ENCODE results near the gene LMO4.

DNA sequence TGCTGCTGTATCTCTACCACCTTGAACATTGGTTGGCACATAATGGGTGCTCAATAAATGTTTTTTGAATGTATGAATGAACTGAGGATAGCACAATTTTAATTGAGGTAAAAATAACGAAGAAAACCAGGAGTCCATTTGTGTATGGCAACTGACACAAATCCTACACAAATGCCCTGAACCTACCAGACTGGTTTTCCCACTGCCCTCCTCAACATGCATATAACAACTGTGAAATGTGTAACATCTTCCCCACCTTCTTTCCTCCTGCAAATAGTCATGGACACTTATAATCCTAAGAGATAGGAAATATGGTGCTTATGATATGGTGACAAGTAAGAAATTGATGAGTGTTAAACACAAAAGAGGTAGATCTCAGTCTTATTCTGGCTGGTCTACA, 9.9 kb upstream of the LMO4 start:
- TF ChIP-seq TEAD2 (CRISPR knock-in tag; IDR thresholded peaks at IDR 0.05) (no peak), TARDBP (CRISPR knock-in tag; IDR thresholded peaks at IDR 0.05) (no peak), KAT8 (CRISPR knock-in tag; IDR thresholded peaks at IDR 0.05) (no peak), ZNF33B (CRISPR knock-in tag; IDR thresholded peaks at IDR 0.05) (no peak), POLR2AphosphoS5 (IDR thresholded peaks at IDR 0.05; ENCODE audit: low read depth, low read length) (no peak), ZNF562 (CRISPR knock-in tag; IDR thresholded peaks at IDR 0.05; ENCODE audit: borderline replicate concordance) (no peak), ZNF432 (CRISPR knock-in tag; IDR thresholded peaks at IDR 0.05; ENCODE audit: borderline replicate concordance) (no peak), ZNF703 (CRISPR knock-in tag; IDR thresholded peaks at IDR 0.05; ENCODE audit: borderline replicate concordance) (no peak), FOXA1 (IDR thresholded peaks at IDR 0.05) (no peak), FOXA1 (CRISPR knock-in tag; IDR thresholded peaks at IDR 0.05) (no peak), ATF1 (CRISPR knock-in tag; IDR thresholded peaks at IDR 0.05) (no peak)
- TF ChIP-seq, protein P1, sequence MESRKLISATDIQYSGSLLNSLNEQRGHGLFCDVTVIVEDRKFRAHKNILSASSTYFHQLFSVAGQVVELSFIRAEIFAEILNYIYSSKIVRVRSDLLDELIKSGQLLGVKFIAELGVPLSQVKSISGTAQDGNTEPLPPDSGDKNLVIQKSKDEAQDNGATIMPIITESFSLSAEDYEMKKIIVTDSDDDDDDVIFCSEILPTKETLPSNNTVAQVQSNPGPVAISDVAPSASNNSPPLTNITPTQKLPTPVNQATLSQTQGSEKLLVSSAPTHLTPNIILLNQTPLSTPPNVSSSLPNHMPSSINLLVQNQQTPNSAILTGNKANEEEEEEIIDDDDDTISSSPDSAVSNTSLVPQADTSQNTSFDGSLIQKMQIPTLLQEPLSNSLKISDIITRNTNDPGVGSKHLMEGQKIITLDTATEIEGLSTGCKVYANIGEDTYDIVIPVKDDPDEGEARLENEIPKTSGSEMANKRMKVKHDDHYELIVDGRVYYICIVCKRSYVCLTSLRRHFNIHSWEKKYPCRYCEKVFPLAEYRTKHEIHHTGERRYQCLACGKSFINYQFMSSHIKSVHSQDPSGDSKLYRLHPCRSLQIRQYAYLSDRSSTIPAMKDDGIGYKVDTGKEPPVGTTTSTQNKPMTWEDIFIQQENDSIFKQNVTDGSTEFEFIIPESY (CRISPR knock-in tag; IDR thresholded peaks at IDR 0.05), result no peak
- TF ChIP-seq, protein P2, sequence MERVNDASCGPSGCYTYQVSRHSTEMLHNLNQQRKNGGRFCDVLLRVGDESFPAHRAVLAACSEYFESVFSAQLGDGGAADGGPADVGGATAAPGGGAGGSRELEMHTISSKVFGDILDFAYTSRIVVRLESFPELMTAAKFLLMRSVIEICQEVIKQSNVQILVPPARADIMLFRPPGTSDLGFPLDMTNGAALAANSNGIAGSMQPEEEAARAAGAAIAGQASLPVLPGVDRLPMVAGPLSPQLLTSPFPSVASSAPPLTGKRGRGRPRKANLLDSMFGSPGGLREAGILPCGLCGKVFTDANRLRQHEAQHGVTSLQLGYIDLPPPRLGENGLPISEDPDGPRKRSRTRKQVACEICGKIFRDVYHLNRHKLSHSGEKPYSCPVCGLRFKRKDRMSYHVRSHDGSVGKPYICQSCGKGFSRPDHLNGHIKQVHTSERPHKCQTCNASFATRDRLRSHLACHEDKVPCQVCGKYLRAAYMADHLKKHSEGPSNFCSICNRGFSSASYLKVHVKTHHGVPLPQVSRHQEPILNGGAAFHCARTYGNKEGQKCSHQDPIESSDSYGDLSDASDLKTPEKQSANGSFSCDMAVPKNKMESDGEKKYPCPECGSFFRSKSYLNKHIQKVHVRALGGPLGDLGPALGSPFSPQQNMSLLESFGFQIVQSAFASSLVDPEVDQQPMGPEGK (CRISPR knock-in tag; IDR thresholded peaks at IDR 0.05), result no peak
- TF ChIP-seq, protein P3, sequence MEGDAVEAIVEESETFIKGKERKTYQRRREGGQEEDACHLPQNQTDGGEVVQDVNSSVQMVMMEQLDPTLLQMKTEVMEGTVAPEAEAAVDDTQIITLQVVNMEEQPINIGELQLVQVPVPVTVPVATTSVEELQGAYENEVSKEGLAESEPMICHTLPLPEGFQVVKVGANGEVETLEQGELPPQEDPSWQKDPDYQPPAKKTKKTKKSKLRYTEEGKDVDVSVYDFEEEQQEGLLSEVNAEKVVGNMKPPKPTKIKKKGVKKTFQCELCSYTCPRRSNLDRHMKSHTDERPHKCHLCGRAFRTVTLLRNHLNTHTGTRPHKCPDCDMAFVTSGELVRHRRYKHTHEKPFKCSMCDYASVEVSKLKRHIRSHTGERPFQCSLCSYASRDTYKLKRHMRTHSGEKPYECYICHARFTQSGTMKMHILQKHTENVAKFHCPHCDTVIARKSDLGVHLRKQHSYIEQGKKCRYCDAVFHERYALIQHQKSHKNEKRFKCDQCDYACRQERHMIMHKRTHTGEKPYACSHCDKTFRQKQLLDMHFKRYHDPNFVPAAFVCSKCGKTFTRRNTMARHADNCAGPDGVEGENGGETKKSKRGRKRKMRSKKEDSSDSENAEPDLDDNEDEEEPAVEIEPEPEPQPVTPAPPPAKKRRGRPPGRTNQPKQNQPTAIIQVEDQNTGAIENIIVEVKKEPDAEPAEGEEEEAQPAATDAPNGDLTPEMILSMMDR (CRISPR knock-in tag; IDR thresholded peaks at IDR 0.05), result no peak
- TF ChIP-seq, protein P4, sequence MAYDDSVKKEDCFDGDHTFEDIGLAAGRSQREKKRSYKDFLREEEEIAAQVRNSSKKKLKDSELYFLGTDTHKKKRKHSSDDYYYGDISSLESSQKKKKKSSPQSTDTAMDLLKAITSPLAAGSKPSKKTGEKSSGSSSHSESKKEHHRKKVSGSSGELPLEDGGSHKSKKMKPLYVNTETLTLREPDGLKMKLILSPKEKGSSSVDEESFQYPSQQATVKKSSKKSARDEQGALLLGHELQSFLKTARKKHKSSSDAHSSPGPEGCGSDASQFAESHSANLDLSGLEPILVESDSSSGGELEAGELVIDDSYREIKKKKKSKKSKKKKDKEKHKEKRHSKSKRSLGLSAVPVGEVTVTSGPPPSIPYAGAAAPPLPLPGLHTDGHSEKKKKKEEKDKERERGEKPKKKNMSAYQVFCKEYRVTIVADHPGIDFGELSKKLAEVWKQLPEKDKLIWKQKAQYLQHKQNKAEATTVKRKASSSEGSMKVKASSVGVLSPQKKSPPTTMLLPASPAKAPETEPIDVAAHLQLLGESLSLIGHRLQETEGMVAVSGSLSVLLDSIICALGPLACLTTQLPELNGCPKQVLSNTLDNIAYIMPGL (CRISPR knock-in tag; IDR thresholded peaks at IDR 0.05; ENCODE audit: borderline replicate concordance in 1 of 2, low read depth in 1 of 2), result no peak
